Activated T-helper 2 cell treated with anti-CD3 and anti-CD28 coated beads, Interferon-gamma antibody, Interleukin-2, Interleukin-4, amounts not matched to agents 10 μg/mL and 5 μg/mL and 100 μg/mL, durations not matched to agents 14 hours and 24 hours and 36 hours (primary cell): ENCODE data around the gene OR10H5. TPM values are rescaled to one million over a fixed set of nuclear protein-coding genes. Genes with fewer than 3 reads are reported as not detected.
"Not testable (repeated sequence)": the region's sequence is repeated elsewhere in the genome, so short reads cannot be mapped to it uniquely, and the experiment has no call there.

Experiments used
- DNase-seq: peaks from one replicate; pipeline ENCODE4 v3.0.0; 2021; ENCODE audit warnings: low spot score
- H3K27ac Mint-ChIP-seq: one replicate; pipeline ENCODE4 v1.8.0; 2021; ENCODE audit warnings: mixed read lengths
- H3K27me3 Mint-ChIP-seq: one replicate; pipeline ENCODE4 v1.8.0; 2021; ENCODE audit warnings: low read depth, mixed read lengths
- H3K36me3 Mint-ChIP-seq: one replicate; pipeline ENCODE4 v1.8.0; 2021; ENCODE audit warnings: low read depth, mixed read lengths
- H3K4me1 Mint-ChIP-seq: one replicate; pipeline ENCODE4 v1.8.0; 2021; ENCODE audit warnings: low read depth, mixed read lengths
- H3K4me3 Mint-ChIP-seq: one replicate; pipeline ENCODE4 v1.8.0; 2021; ENCODE audit warnings: low read depth, mild to moderate bottlenecking, moderate library complexity, mixed read lengths
- H3K9me3 Mint-ChIP-seq: one replicate; pipeline ENCODE4 v1.8.0; 2021; ENCODE audit warnings: mixed read lengths
- intact Hi-C: fragments of 100-400 bp; cut with micrococcal nuclease; formaldehyde crosslinking; loops from one replicate; pipeline ENCODE4 v1.15.1; 2023
- total RNA-seq: library from RNA; stranded (reverse); gene quantifications from 2 replicates; pipeline ENCODE4 v1.2.3, GENCODE V29; 2022

The OR10H5 gene
- total RNA-seq, 1 donor from 2014 or later, result not detected

DNA sequence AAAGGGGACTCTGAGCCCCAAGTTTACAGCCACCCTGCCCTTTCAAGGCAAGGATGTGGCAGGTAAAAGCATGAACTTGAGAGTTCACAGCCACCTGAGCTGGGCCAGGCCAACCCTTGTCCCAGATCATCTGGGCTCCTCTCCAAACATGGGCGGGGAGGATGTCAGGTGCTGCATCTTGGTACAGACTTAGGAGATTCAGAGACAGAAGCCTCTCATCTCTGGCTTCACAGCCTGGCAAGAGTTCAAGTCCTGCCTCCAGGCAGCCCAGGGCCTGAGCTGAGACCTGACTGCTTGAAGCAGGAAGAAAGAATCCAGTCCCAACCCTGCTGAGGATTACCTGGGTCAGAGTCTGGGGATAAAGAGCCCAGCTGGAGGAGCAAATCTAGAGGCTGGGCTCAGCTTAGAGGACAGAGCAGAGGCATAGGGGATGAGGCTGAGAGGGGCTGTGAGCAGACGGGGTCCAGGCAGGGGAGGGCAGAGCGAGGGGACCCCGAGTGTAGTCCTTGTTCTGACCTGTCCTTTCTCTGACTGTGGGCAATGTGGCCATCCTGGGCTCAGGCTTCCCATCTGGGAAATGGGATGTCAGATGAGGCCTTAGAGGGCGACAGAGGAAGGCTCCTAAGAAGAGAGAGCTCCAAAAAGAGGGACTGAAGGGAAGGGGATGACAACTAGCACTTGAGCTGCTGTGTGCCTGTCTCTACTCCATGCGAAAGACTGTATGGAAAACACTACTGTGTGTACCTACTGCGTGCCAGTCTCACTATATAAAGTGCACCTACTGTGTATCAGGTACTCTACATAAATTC lies 6.6 kb upstream of the OR10H5 start:
- H3K27me3 Mint-ChIP-seq, result peaks cover 3% of the 10 kb centered on the region
- H3K27ac Mint-ChIP-seq, result no peak overlapping the region

GRCh38 chr19:15781661-15782060 lies 5.8 kb upstream of the OR10H5 start:
- Mint-ChIP-seq H3K4me3 (no peak overlapping the region), H3K4me1 (no peaks in the 10 kb centered on the region), H3K27ac (no peak overlapping the region), H3K27me3 (peaks cover 1% of the 10 kb centered on the region), H3K36me3 (no peaks in the 10 kb centered on the region), H3K9me3 (no peaks in the 10 kb centered on the region)
- intact Hi-C loops, result no loop called here
- no peak for DNase-seq

More for the DNA sequence above, 6.6 kb upstream of the OR10H5 start:
- H3K4me3 Mint-ChIP-seq, result no peak overlapping the region
- no peak for DNase-seq
- no peaks in the 10 kb centered on the region for H3K36me3 Mint-ChIP-seq
- H3K9me3 Mint-ChIP-seq, result no peaks in the 10 kb centered on the region
- intact Hi-C loops, result no loop called here
- no peaks in the 10 kb centered on the region for H3K4me1 Mint-ChIP-seq

DNA sequence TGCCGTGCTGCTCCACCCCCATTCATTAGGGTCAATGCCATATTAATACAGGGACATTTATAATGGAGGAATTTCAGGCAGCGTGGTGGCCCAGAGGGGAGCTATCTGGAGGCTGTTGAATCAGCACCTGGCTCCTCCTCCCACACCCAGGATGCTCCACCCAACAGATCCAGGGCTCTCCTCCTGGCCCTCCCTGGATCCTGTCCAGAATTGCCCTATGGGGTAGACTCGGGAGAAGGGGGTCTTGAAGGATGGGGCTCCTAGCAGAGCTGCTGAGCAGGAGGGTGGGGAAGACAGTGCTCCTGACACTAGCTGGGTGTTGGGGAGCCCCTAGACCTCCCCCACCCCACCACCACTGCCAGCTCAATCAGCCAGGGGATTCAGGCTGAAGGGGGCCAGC lies 5.2 kb upstream of the OR10H5 start:
- intact Hi-C loops, result no loop called here

DNA sequence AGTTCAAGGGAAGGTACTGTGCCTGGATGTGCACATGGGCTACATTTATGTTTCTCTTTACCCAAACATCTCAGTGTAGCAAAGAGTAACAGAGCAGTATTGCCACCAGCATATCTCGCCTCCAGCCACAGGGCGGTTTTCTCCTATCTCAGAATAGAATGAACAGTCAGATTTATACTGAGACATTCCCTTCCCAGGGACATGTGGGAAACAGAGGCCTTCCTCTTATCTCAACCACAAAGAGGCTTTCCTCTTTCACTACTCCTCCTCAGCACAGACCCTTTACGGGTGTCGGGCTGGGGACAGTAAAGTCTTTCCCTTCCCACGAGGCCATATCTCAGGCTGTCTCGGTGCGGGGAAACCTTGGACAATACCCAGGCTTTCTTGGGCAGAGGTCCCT lies 4.6 kb upstream of the OR10H5 start:
- not testable (repeated sequence) for H3K9me3 Mint-ChIP-seq

More for the DNA sequence above, 5.2 kb upstream of the OR10H5 start:
- no peaks in the 10 kb centered on the region for H3K4me1 Mint-ChIP-seq
- no peak for DNase-seq
- no peaks in the 10 kb centered on the region for H3K9me3 Mint-ChIP-seq
- no peak overlapping the region for H3K4me3 Mint-ChIP-seq
- H3K36me3 Mint-ChIP-seq, result no peaks in the 10 kb centered on the region
- H3K27ac Mint-ChIP-seq, result no peak overlapping the region
- peaks cover 1% of the 10 kb centered on the region for H3K27me3 Mint-ChIP-seq

DNA sequence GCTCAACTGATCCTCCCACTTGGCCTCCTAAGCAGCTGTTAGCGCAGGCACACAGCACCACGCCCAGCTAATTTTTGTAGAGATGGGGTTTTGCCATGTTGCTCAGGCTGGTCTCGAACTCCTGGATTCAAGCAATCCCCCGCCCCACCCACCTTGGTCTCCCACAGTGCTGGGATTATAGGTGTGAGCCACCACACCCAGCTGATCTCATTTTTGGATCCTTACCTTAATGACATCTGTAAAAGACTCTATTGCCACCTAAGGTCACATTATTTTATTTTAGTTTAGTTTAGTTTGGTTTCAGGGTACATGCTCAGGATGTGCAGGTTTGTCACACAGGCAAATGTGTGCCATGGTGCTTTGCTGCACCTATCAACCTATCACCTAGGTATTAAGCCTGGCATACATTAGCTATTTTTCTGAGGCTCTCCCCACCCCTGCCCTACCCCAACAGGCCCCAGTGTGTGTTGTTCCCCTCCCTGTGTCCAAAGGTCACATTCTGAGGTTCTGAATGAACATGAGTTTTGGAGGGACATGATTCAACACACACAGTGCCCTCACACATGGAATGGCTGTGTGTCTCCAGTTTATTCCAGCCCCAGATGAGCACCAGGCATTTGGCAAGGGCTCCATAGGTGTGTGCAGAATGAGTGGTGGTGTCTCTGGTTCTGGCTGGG lies 1.3 kb downstream of the OR10H5 start:
- H3K36me3 Mint-ChIP-seq, result no peaks in the 10 kb centered on the region
- intact Hi-C loops, result no loop called here
- no peak for DNase-seq
- H3K27me3 Mint-ChIP-seq, result peaks cover 8% of the 10 kb centered on the region
- H3K4me1 Mint-ChIP-seq, result no peaks in the 10 kb centered on the region
- no peaks in the 10 kb centered on the region for H3K9me3 Mint-ChIP-seq
- no peak overlapping the region for H3K4me3 Mint-ChIP-seq
- no peak overlapping the region for H3K27ac Mint-ChIP-seq

More for the DNA sequence above, 4.6 kb upstream of the OR10H5 start:
- DNase-seq, H3K4me3 Mint-ChIP-seq, H3K36me3 Mint-ChIP-seq, H3K27ac Mint-ChIP-seq, intact Hi-C loops, H3K4me1 Mint-ChIP-seq, H3K27me3 Mint-ChIP-seq: not testable (repeated sequence)

- H3K9me3 Mint-ChIP-seq, result no peaks in the 10 kb centered on the region
- no peaks in the 10 kb centered on the region for H3K36me3 Mint-ChIP-seq
- DNase-seq, result no peak
- intact Hi-C loops, result no loop called here
- no peaks in the 10 kb centered on the region for H3K4me1 Mint-ChIP-seq
- H3K27me3 Mint-ChIP-seq, result peaks cover 6% of the 10 kb centered on the region
- no peak overlapping the region for H3K27ac Mint-ChIP-seq
- H3K4me3 Mint-ChIP-seq, result no peak overlapping the region
Observed at GRCh38 chr19:15790096-15790495, 2.6 kb downstream of the OR10H5 start.

- H3K4me1 Mint-ChIP-seq, H3K9me3 Mint-ChIP-seq, intact Hi-C loops, H3K36me3 Mint-ChIP-seq, H3K27me3 Mint-ChIP-seq, H3K4me3 Mint-ChIP-seq, DNase-seq, H3K27ac Mint-ChIP-seq: not testable (repeated sequence)
Observed at GRCh38 chr19:15794279-15794678, 6.8 kb downstream of the OR10H5 start.

GRCh38 chr19:15810335-15810734 lies 22.9 kb downstream of the OR10H5 start:
- H3K36me3 Mint-ChIP-seq, result no peaks in the 10 kb centered on the region
- peaks cover 25% of the 10 kb centered on the region for H3K27me3 Mint-ChIP-seq
- H3K27ac Mint-ChIP-seq, result no peak overlapping the region
- no peak overlapping the region for H3K4me3 Mint-ChIP-seq
- peaks cover 6% of the 10 kb centered on the region for H3K4me1 Mint-ChIP-seq
- intact Hi-C loops, result no loop called here
- no peak for DNase-seq
- H3K9me3 Mint-ChIP-seq, result no peaks in the 10 kb centered on the region

DNA sequence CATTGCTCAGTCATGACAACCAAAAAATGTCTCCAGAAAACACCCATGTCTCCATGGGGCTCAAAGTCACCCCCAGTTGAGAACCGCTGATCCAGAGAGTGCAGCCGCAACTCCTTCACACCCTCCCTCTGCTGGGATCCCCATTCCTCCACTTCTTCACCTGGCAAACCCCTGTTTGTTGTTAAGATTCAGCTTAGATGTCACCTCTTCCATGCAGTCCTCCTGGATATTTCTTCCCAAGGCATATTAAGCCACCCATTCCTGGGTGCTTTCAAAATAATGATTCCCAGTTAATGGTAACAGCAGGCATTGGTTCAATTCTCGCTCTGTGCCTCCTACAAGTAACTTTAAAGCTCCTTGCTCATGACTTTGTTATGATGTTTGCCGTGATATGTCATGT lies 24.0 kb downstream of the OR10H5 start:
- intact Hi-C loops, result no loop called here
- no peak overlapping the region for H3K4me3 Mint-ChIP-seq
- no peaks in the 10 kb centered on the region for H3K36me3 Mint-ChIP-seq
- no peaks in the 10 kb centered on the region for H3K9me3 Mint-ChIP-seq
- no peak for DNase-seq
- H3K4me1 Mint-ChIP-seq, result peaks cover 6% of the 10 kb centered on the region
- H3K27ac Mint-ChIP-seq, result no peak overlapping the region
- peaks cover 25% of the 10 kb centered on the region for H3K27me3 Mint-ChIP-seq

DNA sequence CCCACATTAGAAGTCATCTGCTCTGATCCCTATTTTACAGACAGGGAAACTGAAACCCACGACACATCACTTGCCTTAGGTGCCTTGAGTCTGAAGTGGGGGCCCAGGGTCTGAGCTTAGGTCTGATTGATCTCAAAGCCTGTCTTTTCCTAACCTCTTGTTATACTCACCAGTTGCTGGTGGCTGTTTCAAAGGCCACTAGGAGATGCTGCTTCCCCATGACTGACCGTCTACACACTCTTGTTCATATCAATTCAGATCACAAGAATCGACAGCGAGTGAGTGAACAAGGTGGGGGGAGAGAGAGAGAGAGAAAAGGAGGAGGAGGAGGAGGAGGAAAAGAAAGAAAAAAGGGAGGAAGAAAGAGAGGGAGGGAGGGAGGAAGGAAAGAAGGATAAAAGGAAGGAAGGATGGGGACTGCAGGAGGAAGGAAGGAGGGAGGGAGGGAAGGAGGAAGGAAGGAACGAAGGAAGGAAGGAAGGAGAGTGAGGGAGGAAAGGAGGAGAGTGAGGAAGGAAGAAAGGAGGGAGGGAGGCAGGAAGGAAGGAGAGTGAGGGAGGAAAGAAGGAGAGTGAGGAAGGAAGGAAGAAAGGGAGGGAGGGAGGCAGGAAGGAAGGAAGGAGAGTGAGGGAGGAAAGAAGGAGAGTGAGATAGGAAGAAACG lies 24.7 kb downstream of the OR10H5 start:
- Mint-ChIP-seq H3K4me3 (no peak overlapping the region), H3K27ac (no peak overlapping the region), H3K4me1 (peaks cover 6% of the 10 kb centered on the region), H3K9me3 (no peaks in the 10 kb centered on the region), H3K27me3 (peaks cover 25% of the 10 kb centered on the region), H3K36me3 (no peaks in the 10 kb centered on the region)
- intact Hi-C loops, result no loop called here
- no peak for DNase-seq

DNA sequence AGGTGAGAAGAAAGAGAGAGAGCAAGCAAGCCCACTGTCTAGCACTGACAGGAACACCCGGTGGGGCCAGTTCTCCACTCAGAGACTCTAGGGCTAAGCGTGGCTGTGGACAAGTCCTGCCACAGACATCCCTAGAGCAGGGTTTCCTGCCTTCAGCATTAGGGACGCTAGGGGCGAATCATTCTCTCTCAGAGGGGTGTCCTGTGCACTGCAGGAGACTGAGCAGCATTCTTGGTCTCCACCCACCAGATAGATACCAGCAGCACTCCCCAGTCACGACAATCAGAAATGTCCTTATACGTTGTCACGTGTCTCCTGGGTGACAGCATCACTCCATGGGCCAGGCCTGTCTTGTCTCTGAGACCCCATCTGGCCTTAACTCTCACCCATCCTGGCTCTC lies 26.5 kb downstream of the OR10H5 start:
- no peak overlapping the region for H3K4me3 Mint-ChIP-seq
- no peaks in the 10 kb centered on the region for H3K36me3 Mint-ChIP-seq
- H3K9me3 Mint-ChIP-seq, result no peaks in the 10 kb centered on the region
- H3K4me1 Mint-ChIP-seq, result peaks cover 6% of the 10 kb centered on the region
- H3K27ac Mint-ChIP-seq, result no peak overlapping the region
- DNase-seq, result no peak
- peaks cover 30% of the 10 kb centered on the region for H3K27me3 Mint-ChIP-seq
- intact Hi-C loops, result no loop called here

- H3K27ac Mint-ChIP-seq, result no peak within 1 kb of the TSS
- peaks cover 33% of the 10 kb centered on the region for H3K27me3 Mint-ChIP-seq
- DNase-seq, result no peak
- intact Hi-C loops, result no loop called here
- no peak within 1 kb of the TSS for H3K4me3 Mint-ChIP-seq
- no peaks in the 10 kb centered on the region for H3K9me3 Mint-ChIP-seq
- H3K4me1 Mint-ChIP-seq, result peaks cover 6% of the 10 kb centered on the region
- no peaks in the 10 kb centered on the region for H3K36me3 Mint-ChIP-seq
Observed at GRCh38 chr19:15815306-15815705, 27.8 kb downstream of the OR10H5 start, which contains the start of gene OR10H1. Gene OR10H1 (minus strand): TSS chr19:15815664. CDS start chr19:15808037, 7,627 bp downstream.

DNA sequence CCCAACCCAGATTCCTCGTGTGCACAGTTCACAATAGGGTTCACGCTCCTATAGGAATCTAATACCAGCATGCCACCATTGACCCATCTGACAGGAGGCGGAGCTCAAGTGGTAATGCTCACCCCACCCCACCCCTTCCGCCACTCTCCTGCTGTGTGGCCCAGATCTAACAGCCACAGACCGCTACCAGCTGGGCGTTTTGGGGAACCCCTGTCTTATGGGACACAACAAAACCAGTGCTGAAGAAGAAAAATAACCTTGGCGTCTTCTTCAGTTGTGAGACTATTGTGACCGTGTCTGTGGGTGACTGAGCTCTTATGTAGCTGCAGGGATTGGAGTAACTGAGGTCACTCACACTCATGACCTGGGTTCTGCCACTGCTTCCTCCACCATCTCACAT lies 33.2 kb downstream of the OR10H5 start:
- H3K4me1 Mint-ChIP-seq, result no peaks in the 10 kb centered on the region
- H3K27me3 Mint-ChIP-seq, result peaks cover 8% of the 10 kb centered on the region
- no peaks in the 10 kb centered on the region for H3K36me3 Mint-ChIP-seq
- no peak overlapping the region for H3K27ac Mint-ChIP-seq
- no peak overlapping the region for H3K4me3 Mint-ChIP-seq
- no peak for DNase-seq
- intact Hi-C loops, result no loop called here
- H3K9me3 Mint-ChIP-seq, result no peaks in the 10 kb centered on the region
